K562 (cell line): Measurements from ENCODE around the gene C1QBP.
"Not testable (repeated sequence)": the region's sequence is repeated elsewhere in the genome, so short reads cannot be mapped to it uniquely, and the experiment has no call there.

Experiments
- CTCF ChIP-seq, 3 experiments: IDR thresholded peaks in 2 of 3; conservative IDR thresholded peaks in 1 of 3; 2 replicates each; pipeline ENCODE4 v1.5.1; 2011 to 2012; ENCODE audit warnings: low read length in 3 of 3, mild to moderate bottlenecking in 3 of 3, control low read depth in 2 of 3, improper control_type of control experiment in 1 of 3, inconsistent platforms in 1 of 3, low read depth in 1 of 3, mixed read lengths in 1 of 3, moderate library complexity in 1 of 3; ENCODE audit not compliant: insufficient read depth in 2 of 3
- ELF4 ChIP-seq: fragments of 450-650 bp; formaldehyde crosslinking; IDR thresholded peaks from 2 replicates; pipeline ENCODE4 v1.4.0; 2022; ENCODE audit warnings: missing genetic modification characterization
- EZH2 ChIP-seq: IDR thresholded peaks from 2 replicates; pipeline ENCODE4 v1.6.1; 2012; ENCODE audit warnings: low read depth, mild to moderate bottlenecking, inconsistent platforms, low read length, borderline replicate concordance
- MTF1 ChIP-seq: fragments of 250-450 bp; sonication (Bioruptor Pico); IDR thresholded peaks from 2 replicates; pipeline ENCODE4 v1.9.0; 2021; ENCODE audit warnings: moderate library complexity, mild to moderate bottlenecking, inconsistent platforms, borderline replicate concordance
- RAD21 ChIP-seq, 2 experiments: fragments of 250-450 bp in 1 of 2; fragments of 450-650 bp in 1 of 2; sonication (Bioruptor Pico) in 1 of 2; formaldehyde crosslinking in 1 of 2; IDR thresholded peaks in 1 of 2; conservative IDR thresholded peaks in 1 of 2; 2 replicates each; pipeline versions ENCODE4 v1.4.0 to v1.8.0; 2020 to 2022; ENCODE audit warnings: mild to moderate bottlenecking in 2 of 2, moderate library complexity in 1 of 2
- TRIM28 ChIP-seq: fragments of 450-650 bp; IDR thresholded peaks from 2 replicates; pipeline ENCODE4 v1.6.1; 2017
- ZBTB1 ChIP-seq: sonication (generic); formaldehyde crosslinking; IDR thresholded peaks from 2 replicates; pipeline ENCODE4 v1.8.1; 2023; ENCODE audit warnings: missing genetic modification reagents, low read depth, mild to moderate bottlenecking, borderline replicate concordance
- ZNF395 ChIP-seq: fragments of 200-800 bp; sonication (Bioruptor generic); IDR thresholded peaks from 2 replicates; pipeline ENCODE4 v1.6.1; 2017; ENCODE audit warnings: missing genetic modification characterization, missing compliant biosample characterization
- ZSCAN29 ChIP-seq: fragments of 450-650 bp; IDR thresholded peaks from 2 replicates; pipeline ENCODE4 v1.6.1; 2017

GRCh38 chr17:5431234-5431633 is 7.7 kb downstream of the C1QBP start:
- TF ChIP-seq EZH2; ZBTB1; TRIM28; CTCF (IDR thresholded peaks at IDR 0.05 in 2 of 3, conservative IDR thresholded peaks at IDR 0.05 in 1 of 3; ENCODE audit: insufficient read depth in 2 of 3, low read depth in 1 of 3, low read length in 3 of 3); ZNF395 (CRISPR knock-in tag); ELF4; RAD21 (CRISPR knock-in tag; conservative IDR thresholded peaks at IDR 0.05 in 1 of 2, IDR thresholded peaks at IDR 0.05 in 1 of 2); MTF1 (CRISPR knock-in tag); ZSCAN29: not testable (repeated sequence)
